Panc1 (cell line): ENCODE results near the gene ATP13A3. TPM values are rescaled to one million over a fixed set of nuclear protein-coding genes. Genes with fewer than 3 reads are reported as not detected.

Experiments
- ATAC-seq: fragments of 200-7000 bp; cut with Tn5 transposase; 2 replicates; pipeline ENCODE4 v1.9.1; 2020; ENCODE audit warnings: mild to moderate bottlenecking, moderate library complexity
- BruUV-seq: library from RNA; stranded (reverse); fragments of 400-500 nt; replicated peaks from 2 replicates; lab custom pipeline; 2021; lab: Mats Ljungman, UMichigan
- CTCF ChIA-PET: fragments of 300-600 bp; sonication (Branson Sonifier 250); formaldehyde crosslinking; loops from one replicate; lab custom pipeline; 2022; ENCODE audit warnings: antibody characterized with exemption; lab: Charles Lee
- POLR2A ChIA-PET: fragments of 300-600 bp; sonication (Branson Sonifier 250); formaldehyde crosslinking; loops from one replicate; lab custom pipeline; 2022; ENCODE audit warnings: antibody characterized with exemption; lab: Charles Lee
- DNase-seq: peaks from one replicate; pipeline ENCODE4 v3.0.0-alpha.2; 2010; ENCODE audit warnings: low read depth, low spot score
- H3K27ac ChIP-seq: 2 replicates; pipeline ENCODE4 v1.5.1; 2011; ENCODE audit warnings: mild to moderate bottlenecking, low read length, inconsistent platforms
- H3K27me3 ChIP-seq: fragments of 200-500 bp; sonication (Bioruptor generic); 2 replicates; pipeline ENCODE4 v1.6.0; 2014; ENCODE audit warnings: low read length, inconsistent platforms; ENCODE audit not compliant: control insufficient read depth, insufficient read depth
- H3K36me3 ChIP-seq: fragments of 200-500 bp; sonication (Bioruptor generic); 2 replicates; pipeline ENCODE4 v1.5.1; 2014; ENCODE audit warnings: inconsistent platforms, mild to moderate bottlenecking, low read length, moderate library complexity; ENCODE audit not compliant: control insufficient read depth, insufficient read depth
- H3K4me1 ChIP-seq: 2 replicates; pipeline ENCODE4 v1.5.1; 2011; ENCODE audit warnings: inconsistent platforms, mild to moderate bottlenecking, low read length, moderate library complexity; ENCODE audit not compliant: control insufficient read depth, insufficient read depth
- H3K4me3 ChIP-seq, 2 experiments: 2 replicates each; pipeline ENCODE4 v1.5.1; 2011 to 2012; ENCODE audit warnings: low read depth in 2 of 2, low read length in 2 of 2, mild to moderate bottlenecking in 2 of 2, inconsistent platforms in 1 of 2, moderate library complexity in 1 of 2
- H3K9me3 ChIP-seq: fragments of 200-500 bp; sonication (Bioruptor generic); 2 replicates; pipeline ENCODE4 v1.5.1; 2014; ENCODE audit warnings: low read depth, mild to moderate bottlenecking, inconsistent platforms, low read length, moderate library complexity; ENCODE audit not compliant: control insufficient read depth, insufficient read depth
- POLR2AphosphoS5 ChIP-seq: IDR thresholded peaks from 2 replicates; pipeline ENCODE4 v1.6.1; 2012; ENCODE audit warnings: mild to moderate bottlenecking, low read depth, low read length, moderate library complexity
- SIN3A ChIP-seq: IDR thresholded peaks from 2 replicates; pipeline ENCODE4 v1.6.1; 2012; ENCODE audit warnings: low read depth, mild to moderate bottlenecking, low read length, moderate library complexity, borderline replicate concordance; ENCODE audit not compliant: insufficient read depth
- TCF7L2 ChIP-seq: IDR thresholded peaks from 2 replicates; pipeline ENCODE4 v1.6.1; 2011; ENCODE audit warnings: mild to moderate bottlenecking, low read depth, low read length, inconsistent platforms
- in situ Hi-C: cut with HindIII; loops from 2 replicates; pipeline ENCODE4 v1.10.0; 2016; ENCODE audit warnings: low sequenced_read_pairs, low pct_unique_long_range_greater_than_20kb
- intact Hi-C: fragments of 100-400 bp; cut with micrococcal nuclease; formaldehyde crosslinking; loops from one replicate; pipeline ENCODE4 v1.10.0; 2022; ENCODE audit not compliant: unreplicated experiment
- total RNA-seq: library from RNA; stranded (reverse); gene quantifications from one replicate; pipeline ENCODE4 v1.2.1, GENCODE V29; 2021; ENCODE audit not compliant: unreplicated experiment
- TF ChIP-seq, protein P1 (sequence below): fragments of 450-650 bp; IDR thresholded peaks from 2 replicates; pipeline ENCODE4 v1.5.1; 2017; ENCODE audit warnings: mild to moderate bottlenecking
- TF ChIP-seq, protein P2 (sequence below), 2 experiments: IDR thresholded peaks; 2 replicates each; pipeline ENCODE4 v1.6.1; 2011 to 2012; ENCODE audit warnings: low read depth in 2 of 2, control low read depth in 1 of 2, low read length in 1 of 2, mild to moderate bottlenecking in 1 of 2, moderate library complexity in 1 of 2; ENCODE audit not compliant: insufficient read depth in 1 of 2

The ATP13A3 gene
- total RNA-seq, 1 experiment from 2014 or later = 169 TPM

DNA sequence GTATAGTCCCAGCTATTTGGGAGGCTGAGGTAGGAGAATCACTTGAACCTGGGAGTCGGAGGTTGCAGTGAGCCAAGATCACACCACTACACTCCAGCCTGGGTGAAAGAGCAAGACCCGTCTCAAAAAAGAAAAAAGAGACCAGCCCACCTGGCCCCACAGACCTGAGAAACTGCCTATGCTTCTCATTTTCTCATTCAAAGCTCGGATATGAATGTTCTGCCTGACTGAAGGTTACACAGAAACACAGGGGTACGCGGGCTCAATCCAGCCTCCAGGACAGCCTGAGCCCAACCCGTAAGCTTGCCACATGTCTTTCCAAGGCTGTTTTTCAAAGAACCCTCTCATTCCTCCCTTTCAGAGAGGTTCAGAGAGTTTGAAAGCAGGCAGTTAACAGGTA is 107.6 kb downstream of the ATP13A3 start:
- intact Hi-C loops = no loop called here
- Histone ChIP-seq H3K27me3 (no peaks in the 10 kb centered on the region), H3K4me3 (no peak overlapping the region), H3K9me3 (no peaks in the 10 kb centered on the region), H3K27ac (no peak overlapping the region), H3K36me3 (no peaks in the 10 kb centered on the region), H3K4me1 (no peaks in the 10 kb centered on the region)
- TF ChIP-seq, protein P1, sequence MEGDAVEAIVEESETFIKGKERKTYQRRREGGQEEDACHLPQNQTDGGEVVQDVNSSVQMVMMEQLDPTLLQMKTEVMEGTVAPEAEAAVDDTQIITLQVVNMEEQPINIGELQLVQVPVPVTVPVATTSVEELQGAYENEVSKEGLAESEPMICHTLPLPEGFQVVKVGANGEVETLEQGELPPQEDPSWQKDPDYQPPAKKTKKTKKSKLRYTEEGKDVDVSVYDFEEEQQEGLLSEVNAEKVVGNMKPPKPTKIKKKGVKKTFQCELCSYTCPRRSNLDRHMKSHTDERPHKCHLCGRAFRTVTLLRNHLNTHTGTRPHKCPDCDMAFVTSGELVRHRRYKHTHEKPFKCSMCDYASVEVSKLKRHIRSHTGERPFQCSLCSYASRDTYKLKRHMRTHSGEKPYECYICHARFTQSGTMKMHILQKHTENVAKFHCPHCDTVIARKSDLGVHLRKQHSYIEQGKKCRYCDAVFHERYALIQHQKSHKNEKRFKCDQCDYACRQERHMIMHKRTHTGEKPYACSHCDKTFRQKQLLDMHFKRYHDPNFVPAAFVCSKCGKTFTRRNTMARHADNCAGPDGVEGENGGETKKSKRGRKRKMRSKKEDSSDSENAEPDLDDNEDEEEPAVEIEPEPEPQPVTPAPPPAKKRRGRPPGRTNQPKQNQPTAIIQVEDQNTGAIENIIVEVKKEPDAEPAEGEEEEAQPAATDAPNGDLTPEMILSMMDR = no peak
- TF ChIP-seq, protein P2, sequence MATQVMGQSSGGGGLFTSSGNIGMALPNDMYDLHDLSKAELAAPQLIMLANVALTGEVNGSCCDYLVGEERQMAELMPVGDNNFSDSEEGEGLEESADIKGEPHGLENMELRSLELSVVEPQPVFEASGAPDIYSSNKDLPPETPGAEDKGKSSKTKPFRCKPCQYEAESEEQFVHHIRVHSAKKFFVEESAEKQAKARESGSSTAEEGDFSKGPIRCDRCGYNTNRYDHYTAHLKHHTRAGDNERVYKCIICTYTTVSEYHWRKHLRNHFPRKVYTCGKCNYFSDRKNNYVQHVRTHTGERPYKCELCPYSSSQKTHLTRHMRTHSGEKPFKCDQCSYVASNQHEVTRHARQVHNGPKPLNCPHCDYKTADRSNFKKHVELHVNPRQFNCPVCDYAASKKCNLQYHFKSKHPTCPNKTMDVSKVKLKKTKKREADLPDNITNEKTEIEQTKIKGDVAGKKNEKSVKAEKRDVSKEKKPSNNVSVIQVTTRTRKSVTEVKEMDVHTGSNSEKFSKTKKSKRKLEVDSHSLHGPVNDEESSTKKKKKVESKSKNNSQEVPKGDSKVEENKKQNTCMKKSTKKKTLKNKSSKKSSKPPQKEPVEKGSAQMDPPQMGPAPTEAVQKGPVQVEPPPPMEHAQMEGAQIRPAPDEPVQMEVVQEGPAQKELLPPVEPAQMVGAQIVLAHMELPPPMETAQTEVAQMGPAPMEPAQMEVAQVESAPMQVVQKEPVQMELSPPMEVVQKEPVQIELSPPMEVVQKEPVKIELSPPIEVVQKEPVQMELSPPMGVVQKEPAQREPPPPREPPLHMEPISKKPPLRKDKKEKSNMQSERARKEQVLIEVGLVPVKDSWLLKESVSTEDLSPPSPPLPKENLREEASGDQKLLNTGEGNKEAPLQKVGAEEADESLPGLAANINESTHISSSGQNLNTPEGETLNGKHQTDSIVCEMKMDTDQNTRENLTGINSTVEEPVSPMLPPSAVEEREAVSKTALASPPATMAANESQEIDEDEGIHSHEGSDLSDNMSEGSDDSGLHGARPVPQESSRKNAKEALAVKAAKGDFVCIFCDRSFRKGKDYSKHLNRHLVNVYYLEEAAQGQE (IDR thresholded peaks at IDR 0.05; ENCODE audit: insufficient read depth in 1 of 2, low read depth in 2 of 2, low read length in 1 of 2) = no peak
- TF ChIP-seq SIN3A = no peak
- BruUV-seq = no TSS peak
- ATAC-seq = no peak
- no peak for DNase-seq
- in situ Hi-C loops = no loop called here
- ChIA-PET CTCF (no interaction called here), POLR2A (no interaction called here)

DNA sequence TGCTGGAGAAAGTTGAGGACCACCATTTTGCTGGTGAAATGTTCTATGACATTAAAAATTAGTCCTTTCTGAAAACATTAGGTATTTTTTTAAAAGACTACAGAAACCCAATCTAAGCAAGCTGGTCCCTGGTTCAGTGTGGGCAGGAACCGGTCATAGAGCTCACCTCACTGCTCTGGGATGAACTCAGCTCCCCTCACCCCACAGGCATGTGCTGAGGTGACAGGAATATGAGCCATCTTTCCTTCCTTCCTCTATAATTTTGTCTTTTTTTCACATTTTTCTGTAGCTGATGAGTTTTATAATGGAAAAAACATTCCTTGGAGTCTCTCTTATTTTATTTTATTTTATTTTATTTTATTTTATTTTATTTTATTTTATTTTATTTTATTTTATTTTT is 109.1 kb downstream of the ATP13A3 start:
- BruUV-seq = no TSS peak

More for the DNA sequence above, 109.1 kb downstream of the ATP13A3 start:
- DNase-seq = no peak
- ChIA-PET POLR2A (no interaction called here), CTCF (no interaction called here)
- ATAC-seq = no peak
- no peaks in the 10 kb centered on the region for H3K4me1 ChIP-seq
- no peak overlapping the region for H3K27ac ChIP-seq
- no peaks in the 10 kb centered on the region for H3K9me3 ChIP-seq
- no peak for TF ChIP-seq TCF7L2
- TF ChIP-seq, protein P1 = no peak
- no peak for TF ChIP-seq POLR2AphosphoS5
- TF ChIP-seq SIN3A = no peak
- TF ChIP-seq, protein P2 (IDR thresholded peaks at IDR 0.05; ENCODE audit: insufficient read depth in 1 of 2, low read depth in 2 of 2, low read length in 1 of 2) = no peak
- H3K27me3 ChIP-seq = no peaks in the 10 kb centered on the region
- intact Hi-C loops = no loop called here
- in situ Hi-C loops = no loop called here
- H3K4me3 ChIP-seq = no peak overlapping the region
- H3K36me3 ChIP-seq = no peaks in the 10 kb centered on the region
